ENCODE results near the gene ATCAY.
"Not testable (repeated sequence)": the region's sequence is repeated elsewhere in the genome, so short reads cannot be mapped to it uniquely, and the experiment has no call there.

ATCAY gene

DNA sequence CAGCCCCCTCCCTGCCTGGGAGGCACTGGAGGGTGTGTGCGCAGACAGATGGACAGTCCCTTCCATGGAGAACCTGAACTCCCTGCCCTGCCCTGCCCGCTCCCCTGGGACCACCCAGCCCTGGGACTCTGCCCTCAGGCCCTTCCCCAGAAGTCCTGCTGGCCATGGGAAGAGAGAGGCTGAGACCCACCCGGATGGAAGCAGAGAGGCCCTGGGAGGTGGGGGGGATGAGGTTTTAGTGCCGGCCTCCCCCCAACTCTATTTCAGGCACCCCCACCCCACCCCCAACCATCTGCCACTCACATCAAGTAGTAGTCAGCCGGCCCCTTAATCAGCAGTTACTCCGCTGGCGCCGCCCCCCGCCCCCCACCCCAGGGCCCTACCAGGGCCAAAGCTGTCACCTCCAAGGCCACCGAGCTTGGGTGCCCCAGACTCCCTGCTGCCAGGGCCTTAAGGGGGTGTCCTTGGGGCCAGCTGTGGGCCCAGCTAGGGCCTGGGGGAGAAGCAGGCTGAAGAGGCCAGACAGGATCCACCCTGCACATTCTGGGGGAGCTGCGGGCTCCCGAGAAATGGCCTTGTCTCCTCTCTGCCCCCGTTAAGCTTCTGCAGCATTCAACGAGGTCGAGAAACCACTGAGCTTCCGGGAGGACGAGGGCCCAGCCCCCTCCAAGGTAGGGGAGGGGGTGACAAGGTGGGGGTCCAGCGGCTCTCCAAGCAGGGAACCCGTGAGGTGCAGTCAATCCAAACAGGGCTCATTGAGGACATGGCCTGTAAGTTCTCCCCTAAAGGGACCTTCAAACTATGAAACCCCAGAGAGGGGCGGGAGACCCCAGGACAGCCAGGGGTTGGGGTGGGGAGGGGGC lies 69.7 kb downstream of the ATCAY start:
- DNase-seq = no peak

DNA sequence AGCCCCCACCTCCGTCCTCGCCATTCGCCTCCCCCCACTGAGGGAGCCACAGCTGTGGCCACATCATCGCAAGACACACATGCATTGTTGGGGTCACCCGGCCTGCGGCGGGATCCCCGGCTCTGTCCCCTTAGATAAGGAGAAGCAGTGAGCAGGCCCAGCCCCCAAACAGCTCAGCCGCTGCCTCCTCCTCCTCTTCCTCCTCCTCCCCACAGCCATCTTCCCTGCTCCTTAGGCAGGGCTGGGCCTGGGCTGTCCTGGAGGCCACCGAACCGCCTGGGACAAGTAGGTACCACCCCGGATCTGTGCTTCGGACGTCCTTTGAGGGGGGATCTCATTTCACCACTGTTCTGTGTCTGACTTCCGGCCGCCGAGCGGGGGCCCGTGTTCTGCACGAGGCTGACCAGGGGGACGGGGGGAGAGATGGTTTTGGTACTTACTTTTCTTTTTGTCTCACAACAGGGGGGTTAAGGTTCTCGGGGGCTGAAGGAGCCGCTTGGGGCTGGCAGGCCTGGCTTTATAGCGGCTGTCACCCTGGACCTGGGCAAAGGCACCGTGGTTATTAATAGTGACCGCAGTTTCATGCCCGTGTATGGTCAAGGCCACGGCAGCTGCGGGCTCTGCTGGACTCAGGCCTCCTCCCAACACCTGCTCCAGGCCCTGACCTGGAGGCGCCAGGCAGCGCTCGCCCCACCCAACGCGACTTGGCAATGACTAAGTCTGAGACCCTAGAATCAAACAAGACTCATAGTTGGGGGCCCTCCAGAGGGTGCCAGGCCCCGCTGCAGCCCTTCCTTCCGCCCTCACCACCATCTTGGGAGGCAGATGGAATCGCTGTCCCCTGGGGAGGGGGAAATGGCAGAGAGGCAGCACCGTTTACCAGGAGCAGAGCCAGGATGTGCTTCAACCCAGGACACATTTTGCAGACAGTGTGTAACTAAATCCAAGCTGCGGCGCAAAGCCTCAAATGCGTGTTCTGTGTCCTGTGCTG lies 70.7 kb downstream of the ATCAY start:
- DNase-seq = no peak

DNA sequence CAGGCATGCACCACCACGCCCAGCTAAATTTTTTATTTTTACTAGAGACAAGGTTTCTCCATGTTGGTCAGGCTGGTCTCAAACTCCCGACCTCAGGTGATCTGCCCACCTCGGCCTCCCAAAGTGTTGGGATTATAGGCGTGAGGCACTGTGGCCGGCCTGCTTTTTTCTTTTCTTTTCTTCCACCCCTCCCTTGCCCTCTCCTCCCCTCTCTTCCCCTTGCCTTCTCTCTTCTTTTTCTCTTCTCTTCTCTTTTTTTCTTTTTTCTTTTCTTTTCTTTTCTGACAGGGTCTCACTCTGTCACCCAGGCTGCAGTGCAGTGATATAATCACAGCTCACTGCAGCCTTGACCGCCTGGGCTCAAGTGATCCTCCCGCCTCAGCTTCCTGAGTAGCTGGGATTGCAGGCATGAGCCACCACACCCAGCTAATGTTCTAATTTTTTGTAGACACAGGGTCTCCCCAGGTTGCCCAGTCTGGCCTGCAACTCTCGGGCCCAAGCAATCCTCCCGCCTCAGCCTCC lies 72.3 kb downstream of the ATCAY start:
- DNase-seq = not testable (repeated sequence)

DNA sequence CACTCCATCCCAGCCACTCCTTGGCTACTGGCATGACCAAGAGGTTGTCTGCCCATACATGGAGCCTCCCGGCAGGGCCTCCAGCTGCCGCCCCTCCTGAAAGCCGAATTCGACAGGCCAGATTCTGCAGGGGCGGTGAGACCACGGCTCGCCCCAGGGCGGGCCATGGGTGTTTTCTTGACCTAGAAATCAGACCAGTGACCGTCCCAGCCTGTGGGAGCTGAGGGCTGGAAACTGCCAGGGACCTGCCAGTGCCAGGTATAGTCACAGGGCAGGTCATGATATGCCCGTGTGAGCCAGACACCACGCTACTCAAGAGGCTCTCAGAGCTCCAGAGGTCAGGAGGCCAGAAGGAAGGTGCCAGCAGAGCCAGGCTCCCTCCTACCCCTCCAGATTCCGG lies 73.6 kb downstream of the ATCAY start:
- DNase-seq = no peak

DNA sequence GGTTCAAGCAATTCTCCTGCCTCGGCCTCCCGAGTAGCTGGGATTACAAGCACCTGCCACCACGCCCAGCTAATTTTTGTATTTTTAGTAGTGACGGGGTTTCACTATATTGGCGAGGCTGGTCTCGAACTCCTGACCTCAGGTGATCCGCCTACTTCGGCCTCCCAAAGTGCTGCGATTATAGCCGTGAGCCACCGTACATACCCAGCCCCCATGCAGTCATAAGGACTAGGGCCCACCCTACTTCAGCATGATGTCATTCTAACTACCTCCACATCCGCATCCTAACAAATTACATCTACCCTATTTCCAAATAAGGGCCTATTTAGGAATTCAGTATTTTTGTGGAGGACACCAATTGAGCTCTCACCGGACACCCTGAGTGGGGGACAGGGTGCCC lies 74.8 kb downstream of the ATCAY start:
- not testable (repeated sequence) for DNase-seq

DNA sequence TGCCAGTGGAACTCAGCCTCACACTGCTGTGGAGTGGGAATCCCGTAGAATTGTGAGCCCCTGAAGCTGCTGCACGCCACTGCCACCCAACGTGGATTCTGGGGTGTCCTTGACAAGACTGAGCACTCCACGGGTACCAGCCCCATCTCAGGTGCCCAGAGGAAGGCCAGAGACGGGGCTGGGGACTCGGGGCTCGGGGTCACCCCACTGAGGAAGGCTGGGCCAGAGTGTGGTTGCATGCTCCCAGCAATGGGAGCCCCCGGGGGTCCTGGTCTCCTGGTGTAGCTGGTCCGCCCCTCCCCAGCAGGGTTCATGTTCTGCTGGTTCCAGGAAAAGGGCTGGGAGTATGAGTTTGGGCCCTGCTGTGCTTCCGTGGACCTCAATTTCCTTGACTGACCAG lies 75.2 kb downstream of the ATCAY start:
- no peak for DNase-seq

DNA sequence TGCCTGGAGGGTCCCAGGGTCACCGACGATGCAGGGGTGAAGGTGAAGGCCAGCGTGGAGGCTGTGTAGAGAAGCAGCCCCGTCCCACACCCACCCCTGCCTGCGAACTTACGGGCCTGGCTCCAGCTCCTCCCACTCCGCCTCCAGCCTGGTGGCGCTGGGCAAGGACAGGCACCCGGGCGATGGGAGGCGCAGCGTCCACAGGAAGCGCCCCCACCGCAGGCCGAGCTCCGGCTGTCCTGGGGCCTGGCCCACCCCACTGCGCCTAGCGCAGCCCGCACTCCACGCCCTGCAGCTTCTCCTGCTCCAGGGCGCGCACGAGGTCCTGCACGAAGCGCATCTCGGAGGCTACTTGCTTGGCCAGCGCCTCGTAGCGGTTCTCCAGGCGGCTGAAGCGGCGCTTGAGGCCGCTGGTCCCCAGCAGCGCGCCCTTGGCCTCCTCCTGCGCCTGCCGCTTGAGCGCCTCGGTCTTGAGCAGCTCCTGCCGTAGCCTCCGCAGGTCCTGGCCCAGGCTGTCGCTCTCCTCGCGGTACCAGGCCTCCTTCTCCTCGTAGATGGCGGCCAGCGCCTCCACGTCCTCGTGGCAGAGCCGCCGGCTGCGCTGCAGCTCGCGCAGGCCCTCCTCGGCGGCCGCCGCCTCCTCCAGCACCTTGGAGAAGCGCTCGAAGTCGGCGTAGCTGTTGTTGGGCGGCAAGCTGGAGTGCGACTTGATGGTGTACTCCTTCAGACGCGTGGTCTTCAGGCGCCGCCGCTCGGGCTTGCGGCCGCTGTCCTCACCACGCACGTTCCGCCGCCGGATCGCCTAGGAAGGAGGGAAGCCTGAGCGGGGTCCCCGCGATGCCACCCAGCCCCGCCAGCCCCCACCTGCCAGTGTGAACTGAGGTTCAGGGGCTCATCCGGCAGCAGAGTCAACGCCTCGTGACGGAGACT lies 78.6 kb downstream of the ATCAY start:
- no peak for DNase-seq

DNA sequence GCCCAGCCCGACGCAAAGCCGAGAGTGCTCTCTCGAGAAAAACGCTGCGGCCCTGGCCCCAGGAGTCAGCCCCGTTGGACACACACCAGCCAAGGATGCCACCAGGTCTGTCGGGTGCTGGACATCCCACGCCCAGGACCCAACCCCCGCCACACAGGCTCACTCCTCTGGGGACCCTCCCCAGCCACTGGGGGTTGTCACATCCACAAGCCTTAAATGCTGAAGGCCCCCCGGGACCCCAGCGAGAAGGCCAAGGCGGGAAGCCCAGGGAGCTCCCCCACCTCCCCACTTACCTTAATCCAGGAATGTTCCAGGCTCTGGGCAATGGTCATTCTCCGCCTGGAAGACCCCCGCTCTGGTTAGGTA lies 79.3 kb downstream of the ATCAY start:
- DNase-seq = no peak

DNA sequence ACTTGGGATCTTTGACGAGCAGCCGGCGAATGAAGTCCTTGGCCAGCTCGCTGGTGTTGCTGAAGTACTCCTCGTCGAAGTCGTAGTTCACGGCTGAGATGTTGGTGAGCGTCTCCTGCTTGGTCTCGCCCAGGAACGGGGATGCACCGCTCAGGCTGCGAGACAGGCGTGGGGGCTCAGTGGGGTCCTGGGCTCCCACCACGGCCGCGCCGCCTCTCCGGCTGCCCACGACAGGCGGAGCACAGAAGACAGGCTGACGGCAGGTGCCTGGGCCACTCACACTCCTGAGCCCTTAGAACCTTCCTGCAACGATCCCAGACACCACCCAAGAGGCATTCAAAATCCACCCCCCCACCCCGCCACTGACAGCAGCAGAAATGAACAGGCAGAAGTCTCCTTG lies 80.5 kb downstream of the ATCAY start:
- no peak for DNase-seq

DNA sequence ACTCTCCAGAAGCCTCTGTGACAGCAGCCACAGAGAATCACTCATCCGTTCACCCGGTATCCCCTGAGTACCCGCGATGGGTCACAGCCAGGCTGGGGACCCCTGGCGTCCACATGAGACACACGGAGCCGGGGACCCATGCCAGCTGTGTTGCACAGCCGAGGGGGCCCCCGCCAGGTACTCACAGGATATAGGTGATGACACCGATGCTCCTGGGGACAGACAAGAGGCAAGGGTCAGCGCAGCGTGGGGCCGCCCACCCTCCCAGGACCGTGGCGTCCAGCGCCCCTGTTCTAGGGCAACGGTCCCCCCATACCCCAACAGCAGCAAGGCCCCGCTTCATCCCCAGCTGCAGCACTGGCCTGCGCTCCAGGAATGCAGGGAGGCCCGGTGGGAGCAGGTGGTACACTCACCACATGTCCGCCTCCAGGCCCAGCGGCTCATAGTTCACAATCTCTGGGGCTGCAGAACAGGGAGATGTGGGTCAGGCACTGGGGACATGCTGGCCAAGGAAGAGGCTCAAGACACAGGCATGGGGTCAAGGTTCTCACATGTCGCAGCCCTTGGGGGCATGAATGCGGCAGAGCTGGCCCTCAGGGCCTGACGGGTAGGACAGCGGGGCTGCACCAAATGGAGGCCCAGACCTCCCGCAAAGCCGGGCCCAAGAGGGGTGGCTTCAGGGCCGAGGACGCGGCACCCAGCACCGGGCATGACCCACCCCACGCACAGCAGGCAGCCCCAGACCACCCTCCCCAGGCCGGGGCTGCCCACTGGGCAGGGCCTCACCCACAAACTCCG lies 83.2 kb downstream of the ATCAY start:
- no peak for DNase-seq

DNA sequence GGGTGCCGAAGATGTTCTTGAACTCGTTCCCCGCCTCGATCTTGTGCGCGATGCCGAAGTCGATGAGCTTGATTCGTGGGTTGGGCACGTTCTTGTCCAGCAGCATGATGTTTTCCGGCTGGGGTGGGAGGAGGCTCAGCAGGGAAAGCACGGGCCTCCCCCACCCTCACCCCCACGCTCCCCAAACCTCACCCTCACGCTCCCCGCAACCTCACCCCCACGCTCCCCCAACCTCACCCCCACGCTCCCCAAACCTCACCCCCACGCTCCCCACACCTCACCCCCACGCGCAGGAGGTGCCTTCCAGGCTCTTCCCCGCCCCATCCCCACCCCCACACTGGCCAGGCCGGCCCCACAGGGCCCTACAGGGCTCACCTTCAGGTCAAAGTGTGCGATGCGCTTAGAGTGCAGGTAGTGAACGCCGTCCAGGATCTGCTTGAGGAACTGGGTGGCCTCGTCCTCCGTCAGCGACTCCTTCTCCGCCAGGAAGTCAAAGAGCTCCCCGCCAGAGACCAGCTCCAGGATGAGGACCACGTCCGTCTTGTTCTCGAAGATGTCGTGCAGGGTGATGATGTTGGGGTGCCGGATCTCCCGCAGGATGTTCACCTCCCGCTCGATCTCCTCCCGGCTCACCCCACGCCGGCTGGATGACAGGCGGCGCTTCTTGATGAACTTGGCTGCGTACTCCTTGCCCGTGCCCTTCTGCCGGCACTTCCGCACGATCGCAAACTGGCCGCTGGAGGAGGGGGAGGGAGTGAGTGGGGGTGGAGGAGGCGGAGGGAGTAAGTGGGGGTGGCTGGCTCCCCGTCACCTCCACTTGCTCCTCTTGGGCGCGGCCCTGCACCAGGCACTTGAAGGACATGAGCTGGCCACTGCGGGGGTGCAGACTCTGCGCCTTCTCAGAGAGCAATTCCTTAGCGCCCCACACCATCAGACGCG lies 84.0 kb downstream of the ATCAY start:
- no peak for DNase-seq

DNA sequence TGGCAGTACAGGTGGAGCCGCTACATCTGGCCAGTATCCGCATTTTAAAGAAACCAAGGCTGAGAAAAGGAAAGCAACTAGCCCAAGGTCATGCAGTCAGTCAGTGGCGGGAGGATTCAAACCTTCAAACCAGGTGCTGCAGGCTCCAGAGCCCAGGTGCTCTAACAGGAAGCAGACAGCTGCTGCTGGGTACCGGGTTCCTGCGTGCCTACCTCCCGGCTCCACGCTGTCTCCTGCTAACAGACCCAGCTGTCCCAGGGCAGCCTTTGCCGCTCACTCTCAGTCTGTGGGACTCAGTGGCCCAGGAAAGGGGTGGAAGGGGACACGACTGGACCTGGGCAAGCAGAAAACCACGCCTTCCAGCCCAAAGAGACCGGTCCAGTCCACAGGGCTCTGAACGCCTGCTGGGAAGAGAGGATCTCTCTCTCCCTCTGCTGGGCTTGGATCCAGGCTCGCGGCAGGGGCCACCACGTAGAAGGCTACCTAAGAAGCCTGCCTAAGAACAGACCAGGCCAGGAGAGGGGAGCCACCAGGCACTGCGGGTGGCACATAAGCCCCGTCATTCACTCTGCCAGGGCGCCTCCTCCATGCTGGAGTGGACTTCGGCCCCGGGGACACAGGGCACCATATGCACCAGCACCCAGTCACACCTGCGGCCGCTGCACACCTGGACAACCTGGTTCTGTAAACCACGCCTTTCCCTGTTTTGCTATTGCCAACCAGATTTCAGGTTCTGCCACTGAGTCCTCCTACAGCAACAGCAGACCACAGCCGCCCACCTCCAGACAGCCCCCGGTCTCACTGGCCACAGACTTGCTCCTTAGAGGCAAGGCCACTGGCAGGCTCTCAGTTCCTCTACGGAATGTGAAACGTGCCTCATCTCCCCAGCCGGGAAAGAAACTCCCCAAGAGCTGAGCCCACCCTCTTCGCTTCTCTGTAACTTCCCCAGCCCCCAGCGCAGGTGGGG lies 85.8 kb downstream of the ATCAY start:
- DNase-seq = no peak

DNA sequence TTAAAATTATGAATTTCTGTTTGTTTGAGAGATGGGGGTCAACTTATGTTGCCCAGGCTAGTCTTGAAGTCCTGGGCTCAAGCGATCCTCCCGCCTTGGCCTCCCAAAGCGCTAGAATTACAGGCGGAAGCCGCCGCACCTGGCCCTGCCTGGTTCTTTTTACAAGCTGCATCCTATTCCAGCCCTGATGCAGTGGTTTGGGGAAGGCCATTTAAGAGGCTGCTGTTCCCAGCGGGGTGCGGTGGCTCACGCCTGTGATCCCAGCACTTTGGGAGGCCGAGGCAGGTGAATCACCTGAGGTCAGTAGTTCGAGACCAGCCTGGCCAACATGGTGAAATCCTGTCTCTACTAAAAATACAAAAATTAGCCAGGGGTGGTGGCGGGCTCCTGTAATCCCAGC lies 87.5 kb downstream of the ATCAY start:
- not testable (repeated sequence) for DNase-seq

DNA sequence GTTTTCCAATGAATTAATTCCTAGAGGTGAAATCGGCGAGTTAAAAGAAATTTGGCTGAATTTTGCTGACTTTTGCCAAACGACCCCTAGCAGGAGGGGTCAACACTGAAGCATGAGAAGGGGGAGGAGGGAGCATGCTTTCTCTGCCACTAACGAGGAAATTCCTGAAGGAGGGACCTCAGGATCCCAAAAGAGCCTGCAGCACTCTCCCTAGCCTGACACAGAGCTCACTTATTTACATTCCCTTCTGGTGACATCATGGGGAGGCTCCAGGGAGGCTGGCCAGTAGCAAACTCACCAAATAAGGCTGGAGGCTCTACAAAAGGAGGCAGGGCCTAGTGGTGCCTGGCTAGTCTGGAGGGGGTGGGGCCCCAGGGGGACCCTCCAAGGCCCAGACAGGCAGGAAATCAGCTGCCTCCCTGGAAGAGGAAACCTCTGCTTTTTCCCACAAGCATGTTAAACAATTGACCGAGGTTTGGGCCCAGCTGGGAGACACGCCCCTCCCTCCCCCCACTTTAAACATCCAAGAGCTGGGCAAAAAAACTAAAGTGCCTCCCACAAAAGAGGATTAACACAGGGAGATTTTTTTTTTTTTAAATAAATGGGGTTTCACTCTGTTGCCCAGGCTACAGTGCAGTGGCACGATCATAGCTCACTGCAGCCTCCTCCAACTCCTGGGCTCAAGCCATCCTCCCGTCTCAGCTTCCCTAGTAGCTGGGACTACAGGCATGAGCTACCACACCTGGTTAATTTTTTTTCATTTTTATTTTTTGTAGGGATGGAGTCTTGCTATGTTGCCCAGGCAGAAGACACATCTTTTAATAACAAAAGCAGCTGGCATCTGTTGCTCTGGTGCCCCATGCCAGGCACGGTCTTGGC lies 88.3 kb downstream of the ATCAY start:
- no peak for DNase-seq

DNA sequence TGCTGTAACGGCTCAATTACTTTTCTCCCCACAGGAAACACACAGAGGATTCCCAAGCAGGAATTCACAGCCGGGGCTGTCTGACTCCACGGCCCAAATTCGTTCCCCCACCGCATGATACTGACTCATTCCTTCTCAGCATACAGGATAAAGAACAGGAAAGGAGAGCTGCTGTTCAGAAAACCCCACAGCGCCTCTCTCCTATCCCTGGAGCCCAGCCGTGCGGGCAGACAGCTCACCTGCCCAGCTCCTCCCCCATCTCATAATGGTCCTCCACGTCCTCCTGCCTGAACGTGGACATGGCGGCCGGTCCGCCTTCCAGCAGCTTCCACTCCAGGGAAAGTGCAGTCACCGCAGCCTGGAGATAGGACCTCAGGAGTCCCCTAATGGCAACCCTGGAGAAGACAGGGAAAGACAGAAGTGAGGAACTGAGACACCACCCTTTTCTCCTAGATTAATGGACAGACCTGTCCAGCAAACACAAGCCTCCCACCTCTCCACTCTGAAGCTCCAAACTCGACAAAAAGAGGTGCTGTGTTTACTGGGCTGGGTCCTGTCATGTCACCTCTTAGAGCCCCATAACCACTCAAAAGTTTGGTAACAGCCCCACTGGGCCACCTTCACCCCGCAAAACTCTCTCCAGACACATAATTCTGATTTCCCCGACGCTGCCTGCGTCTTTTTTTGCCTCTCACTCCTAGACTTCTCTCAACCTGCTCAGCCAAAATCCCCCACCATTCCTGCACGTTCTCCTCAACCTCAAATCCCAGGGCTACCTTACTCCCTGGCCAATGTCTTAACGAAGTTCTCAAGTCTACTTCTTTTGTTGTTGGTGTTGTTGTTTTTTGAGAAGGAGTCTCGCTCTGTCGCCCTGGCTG lies 89.2 kb downstream of the ATCAY start:
- no peak for DNase-seq

DNA sequence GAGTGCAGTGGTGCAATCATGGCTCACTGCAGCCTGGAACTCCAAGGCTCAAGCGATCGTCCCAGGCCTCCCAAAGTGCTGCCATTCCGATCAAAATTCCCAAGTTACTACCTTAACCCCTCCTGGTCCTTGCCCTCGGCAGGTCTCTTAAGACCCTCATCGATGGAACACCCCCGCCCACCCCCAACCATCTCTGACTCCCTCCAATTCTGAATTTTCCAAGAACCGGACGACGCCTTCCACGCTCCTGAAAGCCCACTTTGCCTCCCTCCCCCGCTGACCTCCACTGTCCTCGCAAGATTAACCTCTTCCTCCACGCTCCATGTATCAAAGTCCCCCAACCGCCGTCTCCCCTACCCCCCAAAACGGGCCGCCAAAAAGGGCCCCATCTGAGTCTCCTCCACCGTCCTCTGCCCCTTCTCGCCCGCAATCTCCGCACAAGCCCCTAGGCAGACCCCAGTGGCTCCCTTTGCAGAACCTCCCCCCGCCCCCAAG lies 89.9 kb downstream of the ATCAY start:
- no peak for DNase-seq
